ENCODE measurements around the gene METTL2B.
"Not testable (repeated sequence)": the region's sequence is repeated elsewhere in the genome, so short reads cannot be mapped to it uniquely, and the experiment has no call there.

- not testable (repeated sequence) for TF ChIP-seq SUZ12 (IDR thresholded peaks at IDR 0.05; ENCODE audit: extremely low read depth, insufficient read depth, insufficient read length); ZNF274 (IDR thresholded peaks at IDR 0.05; ENCODE audit: low read depth, low read length); YY1 (IDR thresholded peaks at IDR 0.05; ENCODE audit: insufficient read depth, insufficient read length)
Observed at GRCh38 chr7:128523226-128523931, 46.8 kb downstream of the METTL2B start.
